ENCODE data around the gene NGF.

GRCh38 chr1:115237507-115237906 is 100.5 kb downstream of the NGF start:
- no peak for TF ChIP-seq EZH2phosphoT487 (IDR thresholded peaks at IDR 0.05; ENCODE audit: low read length)
- TF ChIP-seq CTCF (IDR thresholded peaks at IDR 0.05; ENCODE audit: low read length), result no peak
- TF ChIP-seq EZH2 (optimal IDR thresholded peaks at IDR 0.05; ENCODE audit: low read depth, low read length), result no peak

Data from MM.1S (cell line).